ENCODE measurements around the gene ENTPD1. TPM values are rescaled to one million over a fixed set of nuclear protein-coding genes. Genes with fewer than 3 reads are reported as not detected.

Gene ENTPD1
- polyA plus RNA-seq, 1 donor (not counting 4 experiments of a cell fraction or from before 2014, with no cell fraction given), result 0.03 TPM

DNA sequence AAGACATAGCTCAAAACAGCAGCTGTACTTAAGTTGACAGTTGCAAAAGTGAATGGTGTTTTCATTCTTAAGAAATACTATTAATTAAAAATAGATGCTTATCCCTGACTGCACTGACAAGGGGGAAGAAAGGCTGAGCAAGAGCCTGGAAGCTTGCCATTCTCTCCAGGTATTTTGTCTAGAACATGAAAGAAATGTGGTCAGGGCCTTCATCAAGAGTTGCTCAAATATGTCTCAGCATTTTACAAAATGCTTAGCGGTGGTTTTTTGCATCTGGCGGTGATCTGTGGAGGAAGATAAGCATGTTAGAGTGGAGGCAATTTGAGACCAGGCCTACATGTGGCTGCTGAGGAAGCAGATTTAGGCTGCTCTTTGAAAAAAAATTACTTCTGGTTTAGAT, 105.4 kb downstream of the ENTPD1 start:
- H3K27me3 ChIP-seq (ENCODE audit: control insufficient read depth, extremely low read depth, insufficient read depth, low read length), result no peaks in the 10 kb centered on the region
- no peak for TF ChIP-seq EZH2 (IDR thresholded peaks at IDR 0.05; ENCODE audit: low read length)
- TF ChIP-seq CTCF (optimal IDR thresholded peaks at IDR 0.05 in 1 of 3, IDR thresholded peaks at IDR 0.05 in 1 of 3, conservative IDR thresholded peaks at IDR 0.05 in 1 of 3; ENCODE audit: extremely low read depth in 1 of 3, insufficient read depth in 2 of 3, low read length in 3 of 3), result no peak
- no peak overlapping the region for H3K4me2 ChIP-seq (ENCODE audit: control insufficient read depth, extremely low read depth, insufficient read depth, low read depth, low read length)
- H3K36me3 ChIP-seq (ENCODE audit: control insufficient read depth in 2 of 2, extremely low read depth in 1 of 2, insufficient read depth in 2 of 2, low read length in 2 of 2), result no peaks in the 10 kb centered on the region
- no peaks in the 10 kb centered on the region for H3K79me2 ChIP-seq (ENCODE audit: control insufficient read depth, insufficient read depth, low read length)
- DNase-seq (ENCODE audit: low read depth, low spot score) (no peak), FAIRE-seq (no peak)
- H4K20me1 ChIP-seq (ENCODE audit: control insufficient read depth, extremely low read depth, insufficient read depth, low read length), result no peaks in the 10 kb centered on the region
- no peak overlapping the region for H3K9ac ChIP-seq (ENCODE audit: control insufficient read depth, extremely low read depth, insufficient read depth, low read length)
- no peak overlapping the region for H2AFZ ChIP-seq (ENCODE audit: control insufficient read depth, low read length)
- H3K4me3 ChIP-seq (ENCODE audit: control insufficient read depth in 2 of 3, extremely low read depth in 1 of 3, insufficient read depth in 2 of 3, low read depth in 1 of 3, low read length in 3 of 3), result no peak overlapping the region
- no peaks in the 10 kb centered on the region for H3K9me3 ChIP-seq (ENCODE audit: control insufficient read depth, low read depth, low read length)
- dilution Hi-C loops (cut with MboI; ENCODE audit: extremely low pct_ligation_motif_present, low sequenced_read_pairs), result no loop called here
- no peaks in the 10 kb centered on the region for H3K4me1 ChIP-seq (ENCODE audit: control insufficient read depth, extremely low read depth, insufficient read depth, low read length)
- no peaks in the 10 kb centered on the region for H3K9me1 ChIP-seq (ENCODE audit: control insufficient read depth, extremely low read depth, insufficient read depth, low read length)
- H3K27ac ChIP-seq (ENCODE audit: control insufficient read depth, insufficient read depth, low read length), result no peak overlapping the region

DNA sequence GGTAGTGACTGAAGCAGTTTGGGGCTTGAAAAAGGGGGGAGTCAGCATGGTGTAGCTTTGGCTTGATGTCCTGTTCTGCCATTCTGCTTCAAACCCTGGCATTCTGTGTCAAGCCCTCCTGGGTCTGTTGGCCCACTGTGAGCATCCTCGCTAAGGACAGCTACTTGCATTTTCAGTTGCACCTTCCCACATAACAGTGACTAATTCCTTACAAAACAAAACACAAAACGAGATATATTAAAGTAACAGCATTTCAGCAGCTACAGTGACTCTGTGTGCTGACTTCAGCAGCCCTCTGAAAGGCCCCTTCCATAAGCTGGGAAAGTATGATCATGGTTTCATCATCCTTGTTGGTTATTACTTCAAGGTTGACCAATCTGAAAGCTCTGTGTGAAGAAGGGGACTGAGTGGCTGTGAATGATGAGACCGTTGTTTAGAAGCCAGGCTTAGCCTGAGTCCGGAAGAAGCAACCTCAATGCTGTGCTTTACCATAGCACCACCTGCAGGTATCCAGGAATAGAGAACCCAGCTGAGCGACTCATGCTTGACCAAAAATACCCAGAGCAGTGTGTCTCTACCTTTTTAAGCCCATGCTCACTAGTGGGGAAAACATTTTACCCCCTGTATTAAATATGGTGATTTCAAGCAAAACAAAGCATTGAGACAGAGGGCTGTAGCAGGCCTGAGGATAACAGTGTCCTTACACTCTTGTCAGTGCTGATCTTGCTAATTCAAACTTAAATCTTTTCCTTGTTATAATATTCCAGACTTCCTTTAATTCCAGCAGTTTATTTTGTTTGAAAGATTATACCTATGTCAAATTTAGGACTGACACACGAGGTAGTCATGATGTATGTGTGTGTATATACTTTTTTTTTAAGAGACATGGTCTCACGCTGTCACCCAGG, 109.2 kb downstream of the ENTPD1 start:
- Histone ChIP-seq H3K9me1 (ENCODE audit: control insufficient read depth, extremely low read depth, insufficient read depth, low read length) (no peaks in the 10 kb centered on the region), H3K4me2 (ENCODE audit: control insufficient read depth, extremely low read depth, insufficient read depth, low read depth, low read length) (no peak overlapping the region), H3K9me3 (ENCODE audit: control insufficient read depth, low read depth, low read length) (no peaks in the 10 kb centered on the region), H3K9ac (ENCODE audit: control insufficient read depth, extremely low read depth, insufficient read depth, low read length) (no peak overlapping the region), H3K36me3 (ENCODE audit: control insufficient read depth in 2 of 2, extremely low read depth in 1 of 2, insufficient read depth in 2 of 2, low read length in 2 of 2) (no peaks in the 10 kb centered on the region), H3K27ac (ENCODE audit: control insufficient read depth, insufficient read depth, low read length) (no peak overlapping the region), H3K4me3 (ENCODE audit: control insufficient read depth in 2 of 3, extremely low read depth in 1 of 3, insufficient read depth in 2 of 3, low read depth in 1 of 3, low read length in 3 of 3) (no peak overlapping the region), H4K20me1 (ENCODE audit: control insufficient read depth, extremely low read depth, insufficient read depth, low read length) (no peaks in the 10 kb centered on the region), H3K27me3 (ENCODE audit: control insufficient read depth, extremely low read depth, insufficient read depth, low read length) (no peaks in the 10 kb centered on the region), H3K4me1 (ENCODE audit: control insufficient read depth, extremely low read depth, insufficient read depth, low read length) (no peaks in the 10 kb centered on the region), H2AFZ (ENCODE audit: control insufficient read depth, low read length) (peak overlapping the region; percentile 61), H3K79me2 (ENCODE audit: control insufficient read depth, insufficient read depth, low read length) (no peaks in the 10 kb centered on the region)
- dilution Hi-C loops (cut with MboI; ENCODE audit: extremely low pct_ligation_motif_present, low sequenced_read_pairs), result no loop called here
- peak; percentile 66 for FAIRE-seq
- no peak for DNase-seq (ENCODE audit: low read depth, low spot score)
- TF ChIP-seq EZH2 (IDR thresholded peaks at IDR 0.05; ENCODE audit: low read length), result no peak
- TF ChIP-seq CTCF (optimal IDR thresholded peaks at IDR 0.05 in 1 of 3, IDR thresholded peaks at IDR 0.05 in 1 of 3, conservative IDR thresholded peaks at IDR 0.05 in 1 of 3; ENCODE audit: extremely low read depth in 1 of 3, insufficient read depth in 2 of 3, low read length in 3 of 3), result peak; percentile 61 to 80 (median 68)

Measured in keratinocyte (primary cell).